ENCODE results near the gene ASAH2. TPM values are rescaled to one million over a fixed set of nuclear protein-coding genes. Genes with fewer than 3 reads are reported as not detected.
"Not testable (repeated sequence)": the region's sequence is repeated elsewhere in the genome, so short reads cannot be mapped to it uniquely, and the experiment has no call there.

Gene ASAH2
- total and polyA plus RNA-seq, 5 donors, result 0.43 to 4.5 (median 1.9) TPM

GRCh38 chr10:50250096-50250854 lies 1.0 kb downstream of the ASAH2 start:
- DNase-seq (no peak), ATAC-seq (no peak)
- intact Hi-C loops (cut with DNase I), result no loop called here
- Histone ChIP-seq H3K9me3 (ENCODE audit: control insufficient read depth, low read length) (no peaks in the 10 kb centered on the region), H3K4me1 (ENCODE audit: control insufficient read depth, insufficient read depth, low read length) (no peaks in the 10 kb centered on the region), H3K27me3 (ENCODE audit: control insufficient read depth, insufficient read depth) (no peaks in the 10 kb centered on the region), H3K27ac (ENCODE audit: low read length) (no peak overlapping the region), H3K4me3 (ENCODE audit: low read length) (no peak overlapping the region)
- 83% methylated on average over 2 of the region's 2 CpGs for WGBS

GRCh38 chr10:50248598-50248997 lies 2.7 kb downstream of the ASAH2 start:
- intact Hi-C loops (cut with DNase I), result no loop called here
- no peak for ATAC-seq
- WGBS, result 77% methylated on average over 5 of the region's 5 CpGs

GRCh38 chr10:50248062-50248461 lies 3.3 kb downstream of the ASAH2 start:
- Histone ChIP-seq H3K9me3 (ENCODE audit: control insufficient read depth, low read length) (no peaks in the 10 kb centered on the region), H3K27me3 (ENCODE audit: control insufficient read depth, insufficient read depth) (no peaks in the 10 kb centered on the region), H3K4me3 (ENCODE audit: low read length) (no peak overlapping the region), H3K4me1 (ENCODE audit: control insufficient read depth, insufficient read depth, low read length) (no peaks in the 10 kb centered on the region), H3K27ac (ENCODE audit: low read length) (no peak overlapping the region)
- no peak for DNase-seq
- ATAC-seq, result no peak
- WGBS, result 42% methylated on average over 3 of the region's 3 CpGs
- intact Hi-C loops (cut with DNase I), result no loop called here

More at GRCh38 chr10:50248598-50248997, 2.7 kb downstream of the ASAH2 start:
- no peaks in the 10 kb centered on the region for H3K4me1 ChIP-seq (ENCODE audit: control insufficient read depth, insufficient read depth, low read length)
- DNase-seq, result no peak
- H3K4me3 ChIP-seq (ENCODE audit: low read length), result no peak overlapping the region
- no peaks in the 10 kb centered on the region for H3K9me3 ChIP-seq (ENCODE audit: control insufficient read depth, low read length)
- H3K27ac ChIP-seq (ENCODE audit: low read length), result no peak overlapping the region
- no peaks in the 10 kb centered on the region for H3K27me3 ChIP-seq (ENCODE audit: control insufficient read depth, insufficient read depth)

- no peak for ATAC-seq
- H3K9me3 ChIP-seq (ENCODE audit: control insufficient read depth, low read length), result no peaks in the 10 kb centered on the region
- H3K27ac ChIP-seq (ENCODE audit: low read length), result no peak overlapping the region
- intact Hi-C loops (cut with DNase I), result no loop called here
- H3K4me1 ChIP-seq (ENCODE audit: control insufficient read depth, insufficient read depth, low read length), result no peaks in the 10 kb centered on the region
- H3K4me3 ChIP-seq (ENCODE audit: low read length), result no peak overlapping the region
- H3K27me3 ChIP-seq (ENCODE audit: control insufficient read depth, insufficient read depth), result no peaks in the 10 kb centered on the region
- DNase-seq, result no peak
Measured at GRCh38 chr10:50244201-50244600, 7.1 kb downstream of the ASAH2 start.

GRCh38 chr10:50242777-50243176 lies 8.5 kb downstream of the ASAH2 start:
- no peak for DNase-seq

GRCh38 chr10:50241478-50241877 lies 9.8 kb downstream of the ASAH2 start:
- WGBS, result 93% methylated on average over 1 of the region's 1 CpG
- intact Hi-C loops (cut with DNase I); H3K9me3 ChIP-seq (ENCODE audit: control insufficient read depth, low read length); H3K27me3 ChIP-seq (ENCODE audit: control insufficient read depth, insufficient read depth); ATAC-seq; DNase-seq; H3K27ac ChIP-seq (ENCODE audit: low read length); H3K4me1 ChIP-seq (ENCODE audit: control insufficient read depth, insufficient read depth, low read length); H3K4me3 ChIP-seq (ENCODE audit: low read length): not testable (repeated sequence)

More at GRCh38 chr10:50242777-50243176, 8.5 kb downstream of the ASAH2 start:
- intact Hi-C loops (cut with DNase I), result no loop called here
- ATAC-seq, result no peak
- WGBS, result 94% methylated on average over 4 of the region's 4 CpGs
- Histone ChIP-seq H3K4me3 (ENCODE audit: low read length) (no peak overlapping the region), H3K9me3 (ENCODE audit: control insufficient read depth, low read length) (no peaks in the 10 kb centered on the region), H3K27me3 (ENCODE audit: control insufficient read depth, insufficient read depth) (no peaks in the 10 kb centered on the region), H3K4me1 (ENCODE audit: control insufficient read depth, insufficient read depth, low read length) (no peaks in the 10 kb centered on the region), H3K27ac (ENCODE audit: low read length) (no peak overlapping the region)

- H3K27ac ChIP-seq (ENCODE audit: low read length), result no peak overlapping the region
- intact Hi-C loops (cut with DNase I), result no loop called here
- H3K27me3 ChIP-seq (ENCODE audit: control insufficient read depth, insufficient read depth), result no peaks in the 10 kb centered on the region
- DNase-seq (no peak), ATAC-seq (no peak)
- H3K4me3 ChIP-seq (ENCODE audit: low read length), result no peak overlapping the region
- no peaks in the 10 kb centered on the region for H3K4me1 ChIP-seq (ENCODE audit: control insufficient read depth, insufficient read depth, low read length)
- no peaks in the 10 kb centered on the region for H3K9me3 ChIP-seq (ENCODE audit: control insufficient read depth, low read length)
- 42% methylated on average over 4 of the region's 4 CpGs for WGBS
Measured at GRCh38 chr10:50234486-50234885, 16.8 kb downstream of the ASAH2 start.

- Histone ChIP-seq H3K27me3 (ENCODE audit: control insufficient read depth, insufficient read depth) (no peaks in the 10 kb centered on the region), H3K27ac (ENCODE audit: low read length) (no peak overlapping the region), H3K9me3 (ENCODE audit: control insufficient read depth, low read length) (no peaks in the 10 kb centered on the region), H3K4me3 (ENCODE audit: low read length) (no peak overlapping the region), H3K4me1 (ENCODE audit: control insufficient read depth, insufficient read depth, low read length) (no peaks in the 10 kb centered on the region)
- ATAC-seq (no peak), DNase-seq (no peak)
- intact Hi-C loops (cut with DNase I), result no loop called here
Measured at GRCh38 chr10:50232261-50232639, 19.1 kb downstream of the ASAH2 start.

GRCh38 chr10:50231515-50232260 lies 19.6 kb downstream of the ASAH2 start:
- no peak for DNase-seq

GRCh38 chr10:50229460-50229859 lies 21.9 kb downstream of the ASAH2 start:
- intact Hi-C loops (cut with DNase I), result loop anchor here in 2 of 4 donors (10.0 kb wide), 1 partner anchor 635 kb away; no protein-coding TSS in a partner anchor

More at GRCh38 chr10:50231515-50232260, 19.6 kb downstream of the ASAH2 start:
- H3K27me3 ChIP-seq (ENCODE audit: control insufficient read depth, insufficient read depth), result no peaks in the 10 kb centered on the region
- ATAC-seq, result no peak
- H3K4me1 ChIP-seq (ENCODE audit: control insufficient read depth, insufficient read depth, low read length), result no peaks in the 10 kb centered on the region
- H3K27ac ChIP-seq (ENCODE audit: low read length), result no peak overlapping the region
- H3K4me3 ChIP-seq (ENCODE audit: low read length), result no peak overlapping the region
- no peaks in the 10 kb centered on the region for H3K9me3 ChIP-seq (ENCODE audit: control insufficient read depth, low read length)
- intact Hi-C loops (cut with DNase I), result no loop called here

GRCh38 chr10:50228672-50229071 lies 22.6 kb downstream of the ASAH2 start:
- intact Hi-C loops (cut with DNase I), result loop anchor here in 2 of 4 donors (10.0 kb wide), 1 partner anchor 634 kb away; no protein-coding TSS in a partner anchor
- no peak for ATAC-seq
- WGBS, result 59% methylated on average over 4 of the region's 4 CpGs

More at GRCh38 chr10:50229460-50229859, 21.9 kb downstream of the ASAH2 start:
- ATAC-seq (no peak), DNase-seq (no peak)
- no peaks in the 10 kb centered on the region for H3K27me3 ChIP-seq (ENCODE audit: control insufficient read depth, insufficient read depth)
- H3K4me3 ChIP-seq (ENCODE audit: low read length), result no peak overlapping the region
- no peaks in the 10 kb centered on the region for H3K9me3 ChIP-seq (ENCODE audit: control insufficient read depth, low read length)
- no peak overlapping the region for H3K27ac ChIP-seq (ENCODE audit: low read length)
- 78% methylated on average over 1 of the region's 1 CpG for whole genome bisulfite sequencing
- no peaks in the 10 kb centered on the region for H3K4me1 ChIP-seq (ENCODE audit: control insufficient read depth, insufficient read depth, low read length)

More at GRCh38 chr10:50228672-50229071, 22.6 kb downstream of the ASAH2 start:
- Histone ChIP-seq H3K4me3 (ENCODE audit: low read length) (no peak overlapping the region), H3K9me3 (ENCODE audit: control insufficient read depth, low read length) (no peaks in the 10 kb centered on the region), H3K27ac (ENCODE audit: low read length) (no peak overlapping the region), H3K4me1 (ENCODE audit: control insufficient read depth, insufficient read depth, low read length) (no peaks in the 10 kb centered on the region), H3K27me3 (ENCODE audit: control insufficient read depth, insufficient read depth) (no peaks in the 10 kb centered on the region)
- DNase-seq, result no peak

Measured in right cardiac atrium (tissue), 5 donors.